OCI-LY1 (cell line): ENCODE results near the gene ST8SIA6.

ENCODE experiments used
- H2AFZ ChIP-seq: fragments of 200-600 bp; sonication (generic), shearing (Covaris generic); 2 replicates; pipeline ENCODE4 v1.6.0; 2014; ENCODE audit warnings: antibody characterized with exemption, mild to moderate bottlenecking, low read length
- H3F3A ChIP-seq: fragments of 200-600 bp; sonication (generic), shearing (Covaris generic); 2 replicates; pipeline ENCODE4 v1.6.0; 2014; ENCODE audit warnings: mild to moderate bottlenecking, antibody characterized with exemption, low read length, moderate library complexity; ENCODE audit not compliant: insufficient read depth
- H3K27ac ChIP-seq: fragments of 200-600 bp; sonication (generic); 2 replicates; pipeline ENCODE4 v1.5.1; 2014; ENCODE audit warnings: low read length, mixed run types, mild to moderate bottlenecking, low read depth; ENCODE audit not compliant: poor library complexity, severe bottlenecking
- H3K27me3 ChIP-seq: fragments of 200-600 bp; sonication (generic); 2 replicates; pipeline ENCODE4 v1.6.0; 2014; ENCODE audit warnings: antibody characterized with exemption, mild to moderate bottlenecking, low read length, moderate library complexity; ENCODE audit not compliant: insufficient read depth
- H3K36me3 ChIP-seq: fragments of 200-600 bp; sonication (generic); 2 replicates; pipeline ENCODE4 v1.6.1; 2014; ENCODE audit warnings: mild to moderate bottlenecking, antibody characterized with exemption, low read length, moderate library complexity, mixed read lengths; ENCODE audit not compliant: insufficient read depth
- H3K4me1 ChIP-seq: fragments of 200-600 bp; sonication (generic); 2 replicates; pipeline ENCODE4 v1.5.1; 2014; ENCODE audit warnings: mild to moderate bottlenecking, low read length, moderate library complexity; ENCODE audit not compliant: insufficient read depth, severe bottlenecking
- H3K4me2 ChIP-seq: fragments of 200-600 bp; sonication (generic), shearing (Covaris generic); 2 replicates; pipeline ENCODE4 v1.6.1; 2014; ENCODE audit warnings: low read length
- H3K4me3 ChIP-seq: fragments of 200-600 bp; sonication (generic); 2 replicates; pipeline ENCODE4 v1.5.1; 2014; ENCODE audit warnings: low read length, low read depth, mild to moderate bottlenecking, mixed read lengths; ENCODE audit not compliant: poor library complexity, severe bottlenecking
- H3K79me2 ChIP-seq: fragments of 200-600 bp; shearing (Covaris generic); 2 replicates; pipeline ENCODE4 v1.6.1; 2016; ENCODE audit warnings: mixed run types, low read length, mixed read lengths; ENCODE audit not compliant: insufficient read depth
- H3K9ac ChIP-seq: fragments of 200-600 bp; sonication (generic), shearing (Covaris generic); 2 replicates; pipeline ENCODE4 v1.6.1; 2014; ENCODE audit warnings: mild to moderate bottlenecking, low read length, mixed read lengths
- H3K9me2 ChIP-seq: fragments of 200-600 bp; sonication (generic), shearing (Covaris generic); 2 replicates; pipeline ENCODE4 v1.6.1; 2014; ENCODE audit warnings: low read depth, mild to moderate bottlenecking, low read length, mixed read lengths
- H3K9me3 ChIP-seq: fragments of 200-600 bp; shearing (Covaris generic); 2 replicates; pipeline ENCODE4 v1.6.1; 2014; ENCODE audit warnings: low read length, mixed read lengths
- H4K20me1 ChIP-seq: fragments of 200-600 bp; sonication (generic), shearing (Covaris generic); 2 replicates; pipeline ENCODE4 v1.6.0; 2016; ENCODE audit warnings: mild to moderate bottlenecking, low read length; ENCODE audit not compliant: insufficient read depth
- EZH2 ChIP-seq: fragments of 200-600 bp; sonication (generic), shearing (Covaris generic); IDR thresholded peaks from 2 replicates; pipeline ENCODE4 v1.8.0; 2017; ENCODE audit warnings: borderline replicate concordance, mixed run types, mild to moderate bottlenecking, antibody characterized with exemption, low read length, moderate library complexity, mixed read lengths
- TF ChIP-seq, protein P1 (sequence below): fragments of 200-600 bp; sonication (generic), shearing (Covaris generic); IDR thresholded peaks from 2 replicates; pipeline ENCODE4 v1.5.1; 2017; ENCODE audit warnings: mild to moderate bottlenecking, antibody characterized with exemption, low read length, moderate library complexity, mixed read lengths

Gene ST8SIA6

DNA sequence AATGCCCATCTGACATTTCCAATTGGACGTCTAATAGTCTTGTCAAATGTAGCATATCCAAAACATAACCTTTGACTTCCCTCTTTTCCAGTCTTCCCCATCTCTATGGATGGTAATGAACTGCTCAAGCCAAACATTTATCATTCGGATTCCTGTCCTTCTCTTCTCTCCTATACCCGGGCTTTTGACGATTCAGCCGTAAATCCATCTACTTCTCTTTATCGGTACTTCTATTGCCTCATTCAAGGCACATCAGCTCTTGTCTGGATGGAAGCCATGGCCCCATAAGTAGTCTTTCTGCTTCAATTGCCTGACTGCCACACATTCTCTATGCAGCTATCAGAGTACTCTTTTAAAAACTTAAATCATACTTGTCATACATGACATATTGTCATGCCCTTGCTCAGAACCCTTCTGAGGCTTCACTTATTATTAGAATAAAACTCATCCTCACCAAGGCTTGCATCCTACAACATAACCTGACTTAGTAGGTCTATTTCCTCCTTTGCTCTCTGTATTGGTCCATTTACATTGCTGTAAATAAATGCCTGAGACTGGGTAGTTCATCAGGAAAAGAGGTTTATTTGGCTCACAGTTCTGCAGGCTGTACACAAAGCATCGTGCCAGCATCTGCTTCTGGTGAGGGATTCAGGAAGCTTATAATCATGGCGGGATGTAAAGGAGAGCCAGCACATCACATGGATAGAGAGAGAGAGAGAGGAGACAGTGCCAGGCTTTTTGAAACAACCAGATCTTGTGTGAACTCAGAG lies 37.8 kb downstream of the ST8SIA6 start:
- Histone ChIP-seq H3K9me3 (no peaks in the 10 kb centered on the region), H3K27ac (no peak overlapping the region), H3K4me2 (no peak overlapping the region), H3K27me3 (no peaks in the 10 kb centered on the region), H3F3A (no peaks in the 10 kb centered on the region), H3K9ac (no peak overlapping the region), H2AFZ (no peak overlapping the region), H3K36me3 (no peaks in the 10 kb centered on the region), H3K9me2 (no peaks in the 10 kb centered on the region), H4K20me1 (no peaks in the 10 kb centered on the region), H3K4me3 (no peak overlapping the region), H3K79me2 (no peaks in the 10 kb centered on the region), H3K4me1 (no peaks in the 10 kb centered on the region)
- no peak for TF ChIP-seq EZH2
- TF ChIP-seq, protein P1, sequence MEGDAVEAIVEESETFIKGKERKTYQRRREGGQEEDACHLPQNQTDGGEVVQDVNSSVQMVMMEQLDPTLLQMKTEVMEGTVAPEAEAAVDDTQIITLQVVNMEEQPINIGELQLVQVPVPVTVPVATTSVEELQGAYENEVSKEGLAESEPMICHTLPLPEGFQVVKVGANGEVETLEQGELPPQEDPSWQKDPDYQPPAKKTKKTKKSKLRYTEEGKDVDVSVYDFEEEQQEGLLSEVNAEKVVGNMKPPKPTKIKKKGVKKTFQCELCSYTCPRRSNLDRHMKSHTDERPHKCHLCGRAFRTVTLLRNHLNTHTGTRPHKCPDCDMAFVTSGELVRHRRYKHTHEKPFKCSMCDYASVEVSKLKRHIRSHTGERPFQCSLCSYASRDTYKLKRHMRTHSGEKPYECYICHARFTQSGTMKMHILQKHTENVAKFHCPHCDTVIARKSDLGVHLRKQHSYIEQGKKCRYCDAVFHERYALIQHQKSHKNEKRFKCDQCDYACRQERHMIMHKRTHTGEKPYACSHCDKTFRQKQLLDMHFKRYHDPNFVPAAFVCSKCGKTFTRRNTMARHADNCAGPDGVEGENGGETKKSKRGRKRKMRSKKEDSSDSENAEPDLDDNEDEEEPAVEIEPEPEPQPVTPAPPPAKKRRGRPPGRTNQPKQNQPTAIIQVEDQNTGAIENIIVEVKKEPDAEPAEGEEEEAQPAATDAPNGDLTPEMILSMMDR, result no peak

DNA sequence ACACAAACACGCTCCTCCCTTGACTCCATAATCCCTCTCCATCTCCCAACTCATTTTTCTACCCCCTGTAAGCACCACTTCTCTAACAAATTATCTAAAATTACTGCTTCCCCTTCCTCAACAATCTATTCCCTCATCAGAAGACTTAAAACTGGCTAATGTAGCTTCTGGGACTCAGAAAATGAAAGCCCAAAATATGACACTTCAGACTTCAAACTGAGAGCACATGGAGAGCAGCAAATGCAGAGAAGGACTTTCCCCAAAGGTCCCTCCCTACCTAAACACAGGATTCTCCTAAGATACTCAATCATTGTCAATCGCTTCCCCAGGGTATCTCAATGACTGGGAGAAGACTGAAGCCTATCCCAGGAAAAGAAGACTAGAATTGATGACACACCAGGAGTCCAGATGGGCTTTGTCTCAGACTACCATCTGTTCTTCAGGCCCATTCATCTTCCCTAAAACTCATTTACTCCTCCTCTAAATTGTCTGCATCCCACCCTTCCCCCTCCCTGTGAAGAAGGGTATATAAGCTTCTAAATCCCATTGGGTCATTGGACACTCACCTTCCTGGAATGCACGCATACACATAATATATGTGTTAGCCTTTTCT lies 39.2 kb downstream of the ST8SIA6 start:
- Histone ChIP-seq H3K4me3 (no peak overlapping the region), H3K27me3 (no peaks in the 10 kb centered on the region), H3K27ac (no peak overlapping the region), H2AFZ (no peak overlapping the region), H3K79me2 (no peaks in the 10 kb centered on the region), H3K36me3 (no peaks in the 10 kb centered on the region), H3K4me2 (no peak overlapping the region), H4K20me1 (no peaks in the 10 kb centered on the region), H3K9ac (no peak overlapping the region), H3K9me2 (no peaks in the 10 kb centered on the region), H3K4me1 (no peaks in the 10 kb centered on the region), H3K9me3 (no peaks in the 10 kb centered on the region), H3F3A (no peaks in the 10 kb centered on the region)
- no peak for TF ChIP-seq EZH2
- TF ChIP-seq, protein P1, result no peak

DNA sequence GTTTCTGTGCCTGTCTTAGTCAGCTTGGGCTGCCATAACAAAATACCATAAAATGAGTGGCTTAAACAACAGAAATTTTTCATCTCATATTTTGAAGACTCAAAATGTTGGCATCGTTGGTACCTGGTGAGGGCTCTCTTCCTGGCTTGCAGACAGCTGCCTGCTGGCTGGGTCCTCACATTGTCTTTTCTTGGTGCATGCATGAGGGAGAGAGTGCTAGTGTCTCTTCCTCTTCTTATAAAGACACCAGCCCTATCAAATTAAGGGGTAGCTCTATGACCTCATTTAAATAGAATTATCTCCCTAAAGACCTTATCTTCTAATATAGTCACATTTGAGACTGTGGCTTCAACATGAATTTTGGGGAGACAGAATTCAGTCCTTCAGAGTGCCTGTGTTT lies 39.9 kb downstream of the ST8SIA6 start:
- Histone ChIP-seq H3K79me2 (no peaks in the 10 kb centered on the region), H3K9ac (no peak overlapping the region), H3F3A (no peaks in the 10 kb centered on the region), H3K9me2 (no peaks in the 10 kb centered on the region), H3K4me1 (no peaks in the 10 kb centered on the region), H3K27ac (no peak overlapping the region), H3K4me2 (no peak overlapping the region), H3K9me3 (no peaks in the 10 kb centered on the region), H3K27me3 (no peaks in the 10 kb centered on the region), H2AFZ (no peak overlapping the region), H3K36me3 (no peaks in the 10 kb centered on the region), H3K4me3 (no peak overlapping the region), H4K20me1 (no peaks in the 10 kb centered on the region)
- no peak for TF ChIP-seq EZH2
- TF ChIP-seq, protein P1, result no peak
